Suppressor macrophage treated with lipopolysaccharide for 1 hour (primary cell): ENCODE data around the gene TRIM25.
A peak's percentile ranks its signal among the peaks of the same experiment; 100 is the strongest.
"Not testable (repeated sequence)": the region's sequence is repeated elsewhere in the genome, so short reads cannot be mapped to it uniquely, and the experiment has no call there.

Source experiments
- DNase-seq, 3 donors: peaks; one replicate each; pipeline ENCODE4 v3.0.0-alpha.2; 2020 to 2022

TRIM25 gene

GRCh38 chr17:56913867-56914580 is at the start of gene TRIM25:
TRIM25 (minus strand) TSS chr17:56914049; CDS start chr17:56913988, 61 bp downstream.
- DNase-seq, result peak; percentile 93 to 98 (median 96)

GRCh38 chr17:56960596-56961538 is 47.0 kb upstream of the TRIM25 start, which contains the start of gene COIL:
COIL (minus strand) TSS chr17:56961050; CDS start chr17:56961019, 31 bp downstream.
- DNase-seq, result peak; percentile 94 to 98 (median 96)

- DNase-seq, result no peak
Observed at GRCh38 chr17:56956992-56957391, 43.1 kb upstream of the TRIM25 start.

GRCh38 chr17:56949595-56949994 is 35.7 kb upstream of the TRIM25 start:
- no peak for DNase-seq

GRCh38 chr17:56948491-56948890 is 34.6 kb upstream of the TRIM25 start:
- no peak for DNase-seq

GRCh38 chr17:56947741-56948140 is 33.9 kb upstream of the TRIM25 start:
- no peak for DNase-seq

GRCh38 chr17:56945938-56946505 is 32.2 kb upstream of the TRIM25 start:
- DNase-seq, result no peak

- DNase-seq, result no peak
Observed at GRCh38 chr17:56943505-56944125, 29.8 kb upstream of the TRIM25 start.

- peak; percentile 74 to 91 (median 91) for DNase-seq
Observed at GRCh38 chr17:56939869-56940484, 26.1 kb upstream of the TRIM25 start.

GRCh38 chr17:56938206-56938605 is 24.4 kb upstream of the TRIM25 start:
- DNase-seq, result not testable (repeated sequence)

- no peak for DNase-seq
Observed at GRCh38 chr17:56937687-56938086, 23.8 kb upstream of the TRIM25 start.

- DNase-seq, result no peak
Observed at GRCh38 chr17:56936697-56937322, 23.0 kb upstream of the TRIM25 start.

- DNase-seq, result no peak
Observed at GRCh38 chr17:56935461-56935860, 21.6 kb upstream of the TRIM25 start.

GRCh38 chr17:56934280-56934679 is 20.4 kb upstream of the TRIM25 start:
- no peak for DNase-seq

GRCh38 chr17:56933868-56934267 is 20.0 kb upstream of the TRIM25 start:
- DNase-seq, result no peak

GRCh38 chr17:56933151-56933745 is 19.4 kb upstream of the TRIM25 start:
- no peak for DNase-seq

- DNase-seq, result no peak
Observed at GRCh38 chr17:56930739-56931337, 17.0 kb upstream of the TRIM25 start.

GRCh38 chr17:56929362-56929969 is 15.6 kb upstream of the TRIM25 start:
- DNase-seq, result no peak

GRCh38 chr17:56928586-56928985 is 14.7 kb upstream of the TRIM25 start:
- DNase-seq, result no peak

GRCh38 chr17:56926704-56927103 is 12.9 kb upstream of the TRIM25 start:
- no peak for DNase-seq

GRCh38 chr17:56926270-56926669 is 12.4 kb upstream of the TRIM25 start:
- no peak for DNase-seq
